Ascending aorta (tissue), 2 donors: Measurements from ENCODE around the gene GPR50. TPM values are rescaled to one million over a fixed set of nuclear protein-coding genes. Genes with fewer than 3 reads are reported as not detected.

Experiments
- DNase-seq, 2 donors: peaks; one replicate each; pipeline ENCODE4 v3.0.0-alpha.2; 2019; ENCODE audit warnings: low spot score in 2 of 2
- H3K27ac ChIP-seq, 2 donors: fragments of 200-600 bp; sonication (generic); one replicate each; pipeline ENCODE4 v1.5.1; 2016 to 2017; ENCODE audit warnings: mild to moderate bottlenecking in 1 of 2
- H3K27me3 ChIP-seq: fragments of 200-600 bp; sonication (generic); one replicate; pipeline ENCODE4 v1.5.1; 2017
- H3K36me3 ChIP-seq, 2 donors: fragments of 200-600 bp; sonication (generic); one replicate each; pipeline ENCODE4 v1.5.1; 2016
- H3K4me1 ChIP-seq, 2 donors: fragments of 200-600 bp; sonication (generic); one replicate each; pipeline ENCODE4 v1.5.1; 2016 to 2017; ENCODE audit warnings: mild to moderate bottlenecking in 1 of 2
- H3K4me3 ChIP-seq, 2 donors: fragments of 200-600 bp; sonication (generic); one replicate each; pipeline ENCODE4 v1.5.1; 2016 to 2017; ENCODE audit warnings: mild to moderate bottlenecking in 1 of 2
- H3K9me3 ChIP-seq, 2 donors: fragments of 200-600 bp; sonication (generic); one replicate each; pipeline ENCODE4 v1.5.1; 2016
- intact Hi-C: fragments of 100-400 bp; cut with DNase I; formaldehyde crosslinking; loops from one replicate; pipeline ENCODE4 v1.15.1; 2023
- total RNA-seq: library from RNA; depleted of rRNA; stranded (reverse); fragments of >200 nt; gene quantifications from one replicate; pipeline ENCODE4 v1.1.0, GENCODE V29; 2016
- TF ChIP-seq, protein P1 (sequence below), 3 experiments: fragments of 200-600 bp in 2 of 3; fragments of 450-650 bp in 1 of 3; sonication (generic) in 2 of 3; IDR thresholded peaks; one replicate each; pipeline ENCODE4 v1.5.1; 2016 to 2019; ENCODE audit warnings: antibody characterized with exemption in 3 of 3, mild to moderate bottlenecking in 1 of 3, moderate library complexity in 1 of 3

Gene GPR50
- total RNA-seq, 1 donor from 2014 or later: not detected

GRCh38 chrX:151155234-151155633 is 21.1 kb upstream of the GPR50 start:
- TF ChIP-seq, protein P1, sequence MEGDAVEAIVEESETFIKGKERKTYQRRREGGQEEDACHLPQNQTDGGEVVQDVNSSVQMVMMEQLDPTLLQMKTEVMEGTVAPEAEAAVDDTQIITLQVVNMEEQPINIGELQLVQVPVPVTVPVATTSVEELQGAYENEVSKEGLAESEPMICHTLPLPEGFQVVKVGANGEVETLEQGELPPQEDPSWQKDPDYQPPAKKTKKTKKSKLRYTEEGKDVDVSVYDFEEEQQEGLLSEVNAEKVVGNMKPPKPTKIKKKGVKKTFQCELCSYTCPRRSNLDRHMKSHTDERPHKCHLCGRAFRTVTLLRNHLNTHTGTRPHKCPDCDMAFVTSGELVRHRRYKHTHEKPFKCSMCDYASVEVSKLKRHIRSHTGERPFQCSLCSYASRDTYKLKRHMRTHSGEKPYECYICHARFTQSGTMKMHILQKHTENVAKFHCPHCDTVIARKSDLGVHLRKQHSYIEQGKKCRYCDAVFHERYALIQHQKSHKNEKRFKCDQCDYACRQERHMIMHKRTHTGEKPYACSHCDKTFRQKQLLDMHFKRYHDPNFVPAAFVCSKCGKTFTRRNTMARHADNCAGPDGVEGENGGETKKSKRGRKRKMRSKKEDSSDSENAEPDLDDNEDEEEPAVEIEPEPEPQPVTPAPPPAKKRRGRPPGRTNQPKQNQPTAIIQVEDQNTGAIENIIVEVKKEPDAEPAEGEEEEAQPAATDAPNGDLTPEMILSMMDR (IDR thresholded peaks at IDR 0.05): no peak
- intact Hi-C loops: no loop called here
- Histone ChIP-seq H3K27me3 (no peaks in the 10 kb centered on the region), H3K27ac (no peak overlapping the region), H3K36me3 (no peaks in the 10 kb centered on the region), H3K4me1 (no peaks in the 10 kb centered on the region), H3K4me3 (no peak overlapping the region), H3K9me3 (no peaks in the 10 kb centered on the region)
- no peak for DNase-seq

DNA sequence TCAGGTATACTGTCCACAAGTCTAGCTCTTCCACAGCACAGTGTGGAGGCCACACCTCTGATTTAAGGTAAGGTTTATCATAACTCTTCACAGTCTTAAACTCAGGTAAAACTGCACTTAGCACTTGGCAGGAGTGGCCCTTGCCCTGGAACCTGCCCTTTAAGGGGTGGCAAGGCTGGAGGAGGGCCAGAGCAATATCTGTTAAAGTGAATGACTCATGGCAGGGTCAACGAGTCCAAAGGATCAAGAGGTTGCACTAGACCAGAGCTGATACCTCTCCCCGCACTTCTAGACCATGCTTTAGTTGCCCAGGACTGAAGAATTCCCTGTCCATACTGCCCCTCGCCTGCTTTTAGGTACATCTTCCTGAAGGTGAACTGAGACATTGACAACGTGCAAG is 14.7 kb upstream of the GPR50 start:
- no peaks in the 10 kb centered on the region for H3K4me1 ChIP-seq

GRCh38 chrX:151167791-151168345 is 8.5 kb upstream of the GPR50 start:
- Histone ChIP-seq H3K27me3 (no peaks in the 10 kb centered on the region), H3K27ac (no peak overlapping the region), H3K36me3 (no peaks in the 10 kb centered on the region), H3K4me1 (no peaks in the 10 kb centered on the region), H3K4me3 (no peak overlapping the region), H3K9me3 (no peaks in the 10 kb centered on the region)
- intact Hi-C loops: no loop called here
- TF ChIP-seq, protein P1 (IDR thresholded peaks at IDR 0.05): no peak
- DNase-seq: no peak

More for the DNA sequence above, 14.7 kb upstream of the GPR50 start:
- DNase-seq: no peak
- intact Hi-C loops: no loop called here
- Histone ChIP-seq H3K36me3 (no peaks in the 10 kb centered on the region), H3K27ac (no peak overlapping the region), H3K27me3 (no peaks in the 10 kb centered on the region), H3K9me3 (no peaks in the 10 kb centered on the region), H3K4me3 (no peak overlapping the region)
- TF ChIP-seq, protein P1 (IDR thresholded peaks at IDR 0.05): no peak

DNA sequence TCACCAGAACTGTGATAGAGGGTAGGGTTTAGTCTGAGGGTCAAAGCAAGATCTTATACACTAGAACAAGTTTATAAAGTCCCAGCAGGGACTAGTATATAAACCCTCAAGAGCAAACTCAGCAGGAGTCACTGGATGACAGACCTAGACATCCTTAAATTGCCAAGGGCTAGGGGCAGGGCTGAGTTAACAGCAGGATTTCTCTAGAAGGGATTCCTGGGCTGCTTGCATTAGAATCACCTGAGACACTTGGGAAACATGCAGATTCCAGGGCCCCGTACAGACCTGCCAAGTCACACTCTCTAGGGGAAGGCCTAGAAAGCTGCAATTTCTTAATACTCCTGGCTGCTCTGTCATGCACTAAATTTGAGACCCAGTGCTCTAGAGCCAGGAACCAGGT is 6.6 kb upstream of the GPR50 start:
- DNase-seq: no peak
- Histone ChIP-seq H3K27ac (no peak overlapping the region), H3K4me1 (no peaks in the 10 kb centered on the region), H3K27me3 (no peaks in the 10 kb centered on the region), H3K36me3 (no peaks in the 10 kb centered on the region), H3K9me3 (no peaks in the 10 kb centered on the region), H3K4me3 (no peak overlapping the region)
- TF ChIP-seq, protein P1 (IDR thresholded peaks at IDR 0.05): no peak
- intact Hi-C loops: no loop called here

DNA sequence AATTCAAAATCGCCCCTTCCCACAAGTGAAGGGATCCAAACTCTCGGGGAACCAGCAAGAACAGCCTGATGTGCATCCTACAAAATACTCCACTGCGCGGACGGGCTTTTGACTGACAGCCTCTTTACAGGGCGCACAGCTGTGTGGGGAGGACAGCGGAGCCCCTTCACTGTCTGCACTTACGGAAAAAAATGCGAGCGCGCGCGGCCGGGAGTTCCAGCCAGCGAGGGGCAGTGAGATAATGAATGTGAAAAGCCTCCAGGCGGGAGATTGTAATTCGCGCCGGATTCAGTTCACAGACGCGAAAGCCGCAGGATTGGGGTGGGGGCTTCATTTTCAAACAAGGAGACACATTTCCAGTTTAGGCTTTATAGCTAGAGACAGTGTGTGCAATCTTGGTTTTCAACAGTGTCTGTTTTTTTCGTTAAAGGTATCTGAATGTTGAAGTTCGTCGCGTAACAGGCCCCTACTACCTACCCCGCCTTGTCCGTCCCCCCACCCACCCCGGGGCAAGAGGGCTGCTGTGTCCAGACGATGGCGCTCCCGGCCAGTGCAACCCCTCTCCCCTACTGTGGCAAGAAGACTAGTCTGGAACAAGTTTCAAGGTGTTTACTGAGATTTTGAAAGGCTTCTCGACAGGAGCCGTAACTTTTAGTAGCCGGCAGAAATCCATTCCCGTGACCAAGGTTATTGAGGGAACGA is 1.7 kb upstream of the GPR50 start:
- no peaks in the 10 kb centered on the region for H3K27me3 ChIP-seq
- TF ChIP-seq, protein P1 (IDR thresholded peaks at IDR 0.05): no peak
- intact Hi-C loops: no loop called here
- H3K4me3 ChIP-seq: no peak overlapping the region
- H3K4me1 ChIP-seq: no peaks in the 10 kb centered on the region
- H3K27ac ChIP-seq: no peak overlapping the region
- no peaks in the 10 kb centered on the region for H3K36me3 ChIP-seq
- H3K9me3 ChIP-seq: peaks cover 0 to 9% of the 10 kb centered on the region in 2 donors
- no peak for DNase-seq
